Mucosa of rectum (tissue), 2 donors: ENCODE data around the gene NUP155.
"Not testable (repeated sequence)": the region's sequence is repeated elsewhere in the genome, so short reads cannot be mapped to it uniquely, and the experiment has no call there.

Experiments
- H3K27ac ChIP-seq, 2 donors: one replicate each; pipeline ENCODE4 v1.7.0; 2013; ENCODE audit warnings: inconsistent platforms in 2 of 2, low read depth in 2 of 2, low read length in 2 of 2
- H3K27me3 ChIP-seq, 2 donors: one replicate each; pipeline ENCODE4 v1.7.0; 2013; ENCODE audit warnings: low read length in 2 of 2; ENCODE audit not compliant: control insufficient read depth in 2 of 2, insufficient read depth in 2 of 2
- H3K36me3 ChIP-seq, 2 donors: one replicate each; pipeline ENCODE4 v1.7.0; 2013; ENCODE audit warnings: low read length in 2 of 2; ENCODE audit not compliant: control insufficient read depth in 2 of 2, insufficient read depth in 2 of 2
- H3K4me1 ChIP-seq, 2 donors: one replicate each; pipeline ENCODE4 v1.7.0; 2013; ENCODE audit warnings: low read length in 2 of 2, mild to moderate bottlenecking in 1 of 2; ENCODE audit not compliant: control insufficient read depth in 2 of 2, insufficient read depth in 2 of 2
- H3K4me3 ChIP-seq, 2 donors: one replicate each; pipeline ENCODE4 v1.7.0; 2013; ENCODE audit warnings: low read length in 2 of 2
- H3K9ac ChIP-seq, 2 donors: one replicate each; pipeline ENCODE4 v1.7.0; 2013; ENCODE audit warnings: low read length in 2 of 2, low read depth in 1 of 2, mild to moderate bottlenecking in 1 of 2
- H3K9me3 ChIP-seq, 2 donors: one replicate each; pipeline ENCODE4 v1.7.0; 2013; ENCODE audit warnings: low read length in 2 of 2; ENCODE audit not compliant: control insufficient read depth in 2 of 2
- donor health status: healthy.
- donor health status: Normal muscosa, but diverticular disease.

Gene NUP155

GRCh38 chr5:37370864-37371726 is at the start of gene NUP155:
Gene NUP155 (minus strand): TSS chr5:37371106. CDS start chr5:37370977, 129 bp downstream.
- no peaks in the 10 kb centered on the region for H3K36me3 ChIP-seq
- H3K9me3 ChIP-seq = no peaks in the 10 kb centered on the region
- peaks cover 13 to 15% of the 10 kb centered on the region in 2 donors for H3K4me1 ChIP-seq
- H3K27me3 ChIP-seq = no peaks in the 10 kb centered on the region
- peak within 1 kb of the TSS; percentile 78 to 79 for H3K27ac ChIP-seq
- H3K9ac ChIP-seq = peak within 1 kb of the TSS; percentile 78 to 81
- peak within 1 kb of the TSS; percentile 93 to 100 for H3K4me3 ChIP-seq

GRCh38 chr5:37417347-37417746 is 46.4 kb upstream of the NUP155 start:
- H3K27me3 ChIP-seq = no peaks in the 10 kb centered on the region
- H3K9ac ChIP-seq = no peak overlapping the region
- H3K9me3 ChIP-seq = no peaks in the 10 kb centered on the region
- H3K4me3 ChIP-seq = no peak overlapping the region
- peaks cover 0 to 6% of the 10 kb centered on the region in 2 donors for H3K36me3 ChIP-seq
- H3K4me1 ChIP-seq = no peaks in the 10 kb centered on the region
- H3K27ac ChIP-seq = no peak overlapping the region

GRCh38 chr5:37415456-37415855 is 44.5 kb upstream of the NUP155 start:
- not testable (repeated sequence) for H3K4me1 ChIP-seq, H3K9me3 ChIP-seq, H3K9ac ChIP-seq, H3K36me3 ChIP-seq, H3K4me3 ChIP-seq, H3K27ac ChIP-seq, H3K27me3 ChIP-seq

GRCh38 chr5:37412515-37412914 is 41.6 kb upstream of the NUP155 start:
- no peak overlapping the region for H3K4me3 ChIP-seq
- no peak overlapping the region for H3K9ac ChIP-seq
- no peaks in the 10 kb centered on the region for H3K4me1 ChIP-seq
- H3K36me3 ChIP-seq = peaks cover 0 to 4% of the 10 kb centered on the region in 2 donors
- H3K9me3 ChIP-seq = no peaks in the 10 kb centered on the region
- no peak overlapping the region for H3K27ac ChIP-seq
- no peaks in the 10 kb centered on the region for H3K27me3 ChIP-seq

- Histone ChIP-seq H3K4me3 (no peak overlapping the region), H3K4me1 (no peaks in the 10 kb centered on the region), H3K27me3 (no peaks in the 10 kb centered on the region), H3K9ac (no peak overlapping the region), H3K9me3 (no peaks in the 10 kb centered on the region), H3K27ac (no peak overlapping the region), H3K36me3 (peaks cover 9 to 10% of the 10 kb centered on the region in 2 donors)
Observed at GRCh38 chr5:37400501-37400900, 29.6 kb upstream of the NUP155 start.

- peaks cover 14 to 17% of the 10 kb centered on the region in 2 donors for H3K36me3 ChIP-seq
- no peak overlapping the region for H3K27ac ChIP-seq
- no peaks in the 10 kb centered on the region for H3K9me3 ChIP-seq
- H3K27me3 ChIP-seq = no peaks in the 10 kb centered on the region
- H3K4me1 ChIP-seq = no peaks in the 10 kb centered on the region
- H3K9ac ChIP-seq = no peak overlapping the region
- no peak overlapping the region for H3K4me3 ChIP-seq
Observed at GRCh38 chr5:37396352-37396751, 25.4 kb upstream of the NUP155 start.

GRCh38 chr5:37391591-37391990 is 20.7 kb upstream of the NUP155 start:
- no peak overlapping the region for H3K27ac ChIP-seq
- no peaks in the 10 kb centered on the region for H3K4me1 ChIP-seq
- H3K36me3 ChIP-seq = peaks cover 9 to 16% of the 10 kb centered on the region in 2 donors
- no peaks in the 10 kb centered on the region for H3K27me3 ChIP-seq
- H3K9ac ChIP-seq = no peak overlapping the region
- no peaks in the 10 kb centered on the region for H3K9me3 ChIP-seq
- no peak overlapping the region for H3K4me3 ChIP-seq

- H3K27me3 ChIP-seq, H3K36me3 ChIP-seq, H3K4me1 ChIP-seq, H3K9me3 ChIP-seq: not testable (repeated sequence)
- Histone ChIP-seq H3K9ac (peak within 1 kb of the TSS; percentile 69 to 75), H3K27ac (peak within 1 kb of the TSS in 1 of 2 donors; percentile 23), H3K4me3 (peak within 1 kb of the TSS; percentile 74 to 90)
Observed at GRCh38 chr5:37379100-37379628, 8.3 kb upstream of the NUP155 start, which contains the start of gene WDR70. Gene WDR70 (plus strand): TSS chr5:37379318. CDS start chr5:37379368, 50 bp downstream.

- H3K27ac ChIP-seq, H3K9me3 ChIP-seq, H3K4me1 ChIP-seq, H3K4me3 ChIP-seq, H3K27me3 ChIP-seq, H3K36me3 ChIP-seq, H3K9ac ChIP-seq: not testable (repeated sequence)
Observed at GRCh38 chr5:37378066-37378465, 7.2 kb upstream of the NUP155 start.

GRCh38 chr5:37375091-37375490 is 4.2 kb upstream of the NUP155 start:
- Histone ChIP-seq H3K4me3 (no peak overlapping the region), H3K9ac (no peak overlapping the region), H3K9me3 (no peaks in the 10 kb centered on the region), H3K27ac (no peak overlapping the region), H3K27me3 (no peaks in the 10 kb centered on the region), H3K36me3 (no peaks in the 10 kb centered on the region), H3K4me1 (peaks cover 1 to 4% of the 10 kb centered on the region in 2 donors)
